ENCODE results near the gene TTC34. TPM values are rescaled to one million over a fixed set of nuclear protein-coding genes. Genes with fewer than 3 reads are reported as not detected.

TTC34 gene
- 0.10 TPM for total RNA-seq

- no peak for DNase-seq
Measured at GRCh38 chr1:2801535-2802291, at the start of gene TTC34. Gene TTC34 (minus strand): TSS chr1:2801693. CDS start chr1:2800827, 866 bp downstream.

GRCh38 chr1:2850502-2850901 is 49.0 kb upstream of the TTC34 start:
- DNase-seq: no peak

GRCh38 chr1:2848006-2848670 is 46.6 kb upstream of the TTC34 start:
- DNase-seq: no peak

- DNase-seq: no peak
Measured at GRCh38 chr1:2847086-2847985, 45.8 kb upstream of the TTC34 start.

GRCh38 chr1:2845869-2846268 is 44.4 kb upstream of the TTC34 start:
- DNase-seq: no peak

GRCh38 chr1:2840036-2840809 is 38.7 kb upstream of the TTC34 start:
- DNase-seq: no peak

GRCh38 chr1:2837823-2838222 is 36.3 kb upstream of the TTC34 start:
- no peak for DNase-seq

- DNase-seq: no peak
Measured at GRCh38 chr1:2837316-2837715, 35.8 kb upstream of the TTC34 start.

- DNase-seq: no peak
Measured at GRCh38 chr1:2836333-2836970, 35.0 kb upstream of the TTC34 start.

GRCh38 chr1:2835650-2836159 is 34.2 kb upstream of the TTC34 start:
- no peak for DNase-seq

GRCh38 chr1:2834741-2835564 is 33.5 kb upstream of the TTC34 start:
- no peak for DNase-seq

GRCh38 chr1:2834146-2834475 is 32.6 kb upstream of the TTC34 start:
- DNase-seq: no peak

GRCh38 chr1:2833454-2834145 is 32.1 kb upstream of the TTC34 start:
- DNase-seq: no peak

- no peak for DNase-seq
Measured at GRCh38 chr1:2832506-2833453, 31.3 kb upstream of the TTC34 start.

- no peak for DNase-seq
Measured at GRCh38 chr1:2831596-2832212, 30.2 kb upstream of the TTC34 start.

- DNase-seq: no peak
Measured at GRCh38 chr1:2830761-2831425, 29.4 kb upstream of the TTC34 start.

- no peak for DNase-seq
Measured at GRCh38 chr1:2829846-2830615, 28.5 kb upstream of the TTC34 start.
